HG02981 (cell line): ENCODE measurements around the gene CXXC4.

Experiments
- ATAC-seq: cut with Tn5 transposase; IDR thresholded peaks from one replicate; pipeline ENCODE4 v1.9.1; 2021; ENCODE audit warnings: mild to moderate bottlenecking, moderate library complexity; ENCODE audit not compliant: unreplicated experiment

CXXC4 gene

GRCh38 chr4:104490096-104490769 lies 4.5 kb downstream of the CXXC4 start:
- ATAC-seq = peak; percentile 35

GRCh38 chr4:104489731-104490095 lies 5.0 kb downstream of the CXXC4 start:
- ATAC-seq = peak; percentile 32

GRCh38 chr4:104488151-104488550 lies 6.5 kb downstream of the CXXC4 start:
- no peak for ATAC-seq

- no peak for ATAC-seq
Observed at GRCh38 chr4:104486716-104487504, 7.8 kb downstream of the CXXC4 start.

DNA sequence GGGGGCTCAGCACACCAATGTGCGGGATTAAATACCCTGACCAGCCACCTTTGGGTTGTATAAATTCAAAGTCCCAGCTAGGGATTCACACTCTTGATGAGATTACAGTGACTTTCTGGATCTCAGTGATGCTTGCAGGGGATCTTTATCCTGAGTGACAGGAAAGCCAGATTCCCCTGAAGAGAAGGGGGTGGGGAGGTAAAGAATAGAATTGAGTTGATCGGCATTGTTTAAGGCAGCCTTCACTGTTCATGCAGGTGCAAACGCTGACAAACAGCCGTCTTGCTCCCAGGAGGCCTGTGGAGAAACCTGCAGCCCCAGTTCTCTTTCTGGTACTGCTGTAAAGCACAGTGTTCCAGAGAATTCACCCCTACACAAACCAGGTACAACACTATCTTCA lies 19.0 kb downstream of the CXXC4 start:
- ATAC-seq = no peak

GRCh38 chr4:104472766-104473165 lies 21.9 kb downstream of the CXXC4 start:
- ATAC-seq = no peak

GRCh38 chr4:104470770-104471169 lies 23.9 kb downstream of the CXXC4 start:
- no peak for ATAC-seq

GRCh38 chr4:104469794-104470193 lies 24.9 kb downstream of the CXXC4 start:
- no peak for ATAC-seq

DNA sequence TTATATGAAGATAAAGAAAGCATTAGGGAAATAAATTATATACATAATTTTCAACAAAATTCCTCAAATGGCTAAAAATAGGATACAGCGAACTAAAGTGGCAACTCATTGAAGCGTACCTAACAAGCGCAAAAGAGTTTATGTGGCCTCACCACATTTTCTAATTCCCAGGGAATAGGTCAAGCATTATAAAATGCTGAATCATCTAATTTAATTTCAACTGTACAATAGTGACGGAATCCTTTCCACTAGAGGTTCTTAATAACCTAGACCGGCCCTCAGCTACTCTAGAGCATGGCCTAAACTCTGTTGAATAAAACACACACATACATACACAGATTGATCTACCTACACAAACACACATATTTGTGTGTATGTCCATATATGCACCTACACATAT lies 29.1 kb downstream of the CXXC4 start:
- ATAC-seq = no peak

- no peak for ATAC-seq
Observed at GRCh38 chr4:104465201-104465600, 29.5 kb downstream of the CXXC4 start.

GRCh38 chr4:104462641-104463040 lies 32.1 kb downstream of the CXXC4 start:
- ATAC-seq = no peak

DNA sequence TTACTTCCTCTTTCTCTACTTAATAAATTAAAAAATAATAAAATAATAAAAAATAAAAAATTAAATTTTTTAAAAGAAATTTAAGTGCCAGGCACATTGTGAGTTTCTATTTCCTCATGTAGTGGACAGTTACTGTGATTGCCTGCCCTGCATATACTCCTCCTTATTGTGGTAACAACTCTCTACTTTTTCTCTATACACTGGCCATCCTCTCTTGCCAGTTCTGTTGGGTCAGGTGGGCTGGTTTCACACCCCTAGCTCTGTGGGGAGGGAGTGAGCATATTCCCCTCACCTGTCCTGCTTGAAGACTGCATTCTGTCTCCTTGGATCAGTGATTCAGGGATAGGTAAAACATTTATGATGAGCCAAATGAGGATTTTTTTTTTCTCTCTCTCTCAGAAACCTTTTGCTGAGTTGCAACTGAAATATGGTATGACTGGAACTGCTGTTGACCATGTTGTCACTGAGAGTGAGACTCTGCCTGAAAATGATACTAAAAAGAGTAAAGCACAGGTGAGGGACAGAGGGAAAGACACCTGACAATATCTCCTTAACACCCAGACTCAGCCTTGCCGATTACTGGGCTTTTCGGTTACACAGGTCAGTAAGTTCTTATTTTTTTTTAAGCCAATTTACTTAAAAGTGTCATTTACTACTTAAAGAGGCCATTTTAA lies 37.2 kb downstream of the CXXC4 start:
- ATAC-seq = peak; percentile 70

- no peak for ATAC-seq
Observed at GRCh38 chr4:104451573-104451972, 43.1 kb downstream of the CXXC4 start.

- no peak for ATAC-seq
Observed at GRCh38 chr4:104449537-104449936, 45.2 kb downstream of the CXXC4 start.

DNA sequence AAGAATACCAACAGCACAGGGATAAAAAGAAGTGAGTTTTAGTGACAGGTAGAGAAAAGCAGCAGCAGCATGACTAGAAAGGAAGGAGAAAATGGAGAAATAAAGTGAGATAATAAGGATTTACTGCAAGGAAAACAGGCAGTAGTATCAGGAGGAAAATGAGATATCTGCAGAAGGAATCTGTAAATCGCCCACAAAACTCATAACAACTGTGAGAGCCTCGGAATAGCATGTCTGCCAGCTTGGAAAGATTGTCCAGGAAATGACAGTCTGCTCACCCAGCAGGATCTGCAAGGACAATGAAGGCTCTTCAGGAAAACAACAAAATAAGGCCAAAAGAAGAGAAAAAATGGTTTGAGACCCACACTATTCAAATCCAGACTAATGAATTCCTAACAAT lies 47.4 kb downstream of the CXXC4 start:
- no peak for ATAC-seq

- ATAC-seq = no peak
Observed at GRCh38 chr4:104446431-104447278, 48.0 kb downstream of the CXXC4 start.

DNA sequence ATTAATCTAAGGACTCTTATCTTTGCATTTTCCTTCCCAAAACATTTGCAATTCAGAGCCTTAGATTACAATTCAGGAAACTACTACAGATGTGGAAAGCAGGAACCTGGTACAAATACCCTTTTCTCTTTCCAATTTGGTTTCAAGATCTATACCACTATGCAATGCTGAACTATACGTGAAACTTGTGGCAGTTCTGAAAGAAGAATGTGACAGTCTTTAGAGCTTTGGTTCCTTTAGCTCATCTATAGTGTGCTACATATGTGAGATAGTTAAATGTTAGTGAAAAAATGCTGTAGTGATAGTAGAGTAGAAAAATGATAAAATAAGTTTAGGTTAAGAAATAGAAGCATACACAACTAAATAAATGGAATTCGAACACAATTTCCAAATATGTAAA lies 50.0 kb downstream of the CXXC4 start:
- ATAC-seq = no peak

DNA sequence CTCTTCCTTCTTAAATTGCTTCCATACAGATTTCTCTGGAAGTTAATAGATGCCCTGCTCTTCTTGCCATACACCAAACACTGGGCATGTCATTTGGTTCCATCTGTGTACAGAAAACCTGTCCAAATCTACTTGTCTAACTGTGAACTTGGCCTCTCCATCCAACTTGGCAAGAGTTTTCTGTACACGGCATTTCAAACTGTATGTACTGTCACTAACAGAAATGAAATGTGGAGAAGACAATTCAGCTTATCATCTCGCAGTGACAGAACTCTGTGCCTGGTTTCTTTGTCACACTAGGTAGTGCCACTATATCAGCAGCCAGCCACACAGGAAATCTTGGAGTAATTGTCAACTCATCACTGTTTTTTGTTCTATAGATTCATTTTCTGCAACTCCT lies 58.2 kb downstream of the CXXC4 start:
- no peak for ATAC-seq

DNA sequence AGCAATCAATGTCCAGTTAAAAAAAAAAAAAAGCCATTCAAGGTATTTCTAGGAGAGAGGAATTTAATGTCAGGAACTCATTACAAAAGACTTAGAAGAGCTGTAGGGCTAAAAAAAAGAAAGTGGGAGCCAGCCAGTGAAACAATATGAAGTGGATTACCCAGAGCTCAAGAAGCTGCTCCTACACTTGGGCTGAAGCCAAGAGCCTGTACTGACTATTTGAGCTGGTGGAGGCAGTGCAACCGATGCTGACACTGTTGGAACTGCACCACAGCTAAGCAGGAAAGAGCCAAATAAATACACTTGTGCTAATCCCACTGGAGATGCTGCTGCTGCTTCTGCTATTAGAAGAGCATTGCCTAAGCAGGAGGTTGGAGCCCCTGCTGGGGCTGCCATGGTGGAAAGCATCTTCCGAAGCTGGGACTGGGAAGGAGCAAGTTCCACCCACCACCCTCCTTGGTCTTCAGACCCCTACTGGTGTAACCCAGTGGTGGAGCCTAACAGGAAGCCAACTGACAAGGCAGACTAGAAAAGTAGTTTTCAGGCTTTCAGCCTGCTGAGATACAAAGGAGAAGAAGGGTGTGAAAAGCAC lies 65.4 kb downstream of the CXXC4 start:
- no peak for ATAC-seq

- ATAC-seq = no peak
Observed at GRCh38 chr4:104425948-104426347, 68.7 kb downstream of the CXXC4 start.

DNA sequence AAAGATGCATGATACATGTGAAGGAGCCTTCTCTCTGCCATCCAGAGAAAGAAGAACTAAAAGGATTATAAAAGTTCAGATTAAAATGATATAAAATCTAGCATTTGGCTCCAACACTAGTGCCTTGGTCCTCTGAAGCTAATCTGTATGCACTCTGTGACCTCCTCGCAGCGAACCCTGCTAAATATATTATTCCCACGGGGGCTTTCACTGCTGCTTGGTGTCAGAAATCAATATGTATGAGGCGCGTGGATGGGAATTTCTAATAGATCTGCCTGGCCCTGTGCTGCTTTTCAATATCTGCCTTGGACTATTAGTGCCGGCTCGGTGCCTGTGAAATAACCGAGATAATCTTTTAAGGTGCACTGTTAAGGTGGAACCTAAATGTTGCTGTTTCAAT lies 69.7 kb downstream of the CXXC4 start:
- no peak for ATAC-seq
